SJCRH30 (cell line): ENCODE data around the gene HBD. TPM values are rescaled to one million over a fixed set of nuclear protein-coding genes. Genes with fewer than 3 reads are reported as not detected.

Source experiments
- DNase-seq, 2 experiments: peaks; one replicate each; pipeline ENCODE4 v3.0.0-alpha.2; 2015 to 2020
- H3K27ac ChIP-seq: fragments of 250-450 bp; sonication (Bioruptor Pico); 2 replicates; pipeline ENCODE4 v1.5.1; 2020; ENCODE audit warnings: mild to moderate bottlenecking, moderate library complexity
- H3K27me3 ChIP-seq: fragments of 250-450 bp; sonication (Bioruptor Pico); 2 replicates; pipeline ENCODE4 v1.5.1; 2020; ENCODE audit warnings: mild to moderate bottlenecking, moderate library complexity
- H3K36me3 ChIP-seq: fragments of 250-450 bp; sonication (Bioruptor Pico); 2 replicates; pipeline ENCODE4 v1.5.1; 2020; ENCODE audit warnings: mild to moderate bottlenecking, moderate library complexity
- H3K4me1 ChIP-seq: fragments of 250-450 bp; sonication (Bioruptor Pico); 2 replicates; pipeline ENCODE4 v1.5.1; 2020; ENCODE audit warnings: mild to moderate bottlenecking, moderate library complexity
- H3K4me3 ChIP-seq: fragments of 250-450 bp; sonication (Bioruptor Pico); 2 replicates; pipeline ENCODE4 v1.5.1; 2020; ENCODE audit warnings: mild to moderate bottlenecking, moderate library complexity
- H3K9me3 ChIP-seq: fragments of 250-450 bp; sonication (Bioruptor Pico); replicated peaks from 2 replicates; pipeline ENCODE4 v1.5.1; 2020; ENCODE audit warnings: mild to moderate bottlenecking, moderate library complexity
- total RNA-seq: library from RNA; depleted of rRNA; stranded (reverse); fragments of >200 nt; shearing (Covaris generic); gene quantifications from 2 replicates; pipeline ENCODE4 v1.2.3, GENCODE V29; 2014

HBD gene
- total RNA-seq, 1 experiment from 2014 or later: not detected

- no peak for DNase-seq
- no peaks in the 10 kb centered on the region for H3K9me3 ChIP-seq
- H3K36me3 ChIP-seq: no peaks in the 10 kb centered on the region
- H3K27me3 ChIP-seq: 0 out of 2 replicates have a peak, but pooled peaks cover 3% of the 10 kb centered on the region
- no peak overlapping the region for H3K4me3 ChIP-seq
- no peaks in the 10 kb centered on the region for H3K4me1 ChIP-seq
- no peak overlapping the region for H3K27ac ChIP-seq
Observed at GRCh38 chr11:5246772-5247471, 12.6 kb upstream of the HBD start.

GRCh38 chr11:5245155-5245554 is 10.9 kb upstream of the HBD start:
- no peaks in the 10 kb centered on the region for H3K4me1 ChIP-seq
- H3K9me3 ChIP-seq: no peaks in the 10 kb centered on the region
- no peak overlapping the region for H3K27ac ChIP-seq
- no peak overlapping the region for H3K4me3 ChIP-seq
- H3K36me3 ChIP-seq: no peaks in the 10 kb centered on the region
- H3K27me3 ChIP-seq: 0 out of 2 replicates have a peak, but pooled peaks cover 3% of the 10 kb centered on the region
- DNase-seq: no peak

DNA sequence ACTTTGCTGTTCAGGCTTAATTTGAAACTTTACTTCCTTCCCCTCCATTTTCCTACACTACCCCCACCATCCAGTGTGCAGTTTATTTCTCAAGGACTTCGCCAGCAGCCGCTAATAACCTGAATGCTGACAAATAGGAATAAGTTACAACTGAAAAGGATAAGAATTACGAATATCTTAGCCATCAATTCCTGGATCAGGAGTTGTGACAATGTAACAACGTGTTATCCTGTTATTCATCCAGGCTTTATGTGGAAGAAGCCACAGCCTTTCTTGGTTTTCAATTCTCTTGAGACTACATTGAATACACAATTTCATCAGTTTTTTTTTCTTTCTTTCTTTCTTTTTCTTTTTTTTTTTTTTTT is 9.5 kb upstream of the HBD start:
- Histone ChIP-seq H3K27ac (no peak overlapping the region), H3K36me3 (no peaks in the 10 kb centered on the region)

GRCh38 chr11:5242933-5243815 is 8.9 kb upstream of the HBD start:
- Histone ChIP-seq H3K4me1 (no peaks in the 10 kb centered on the region), H3K4me3 (no peak overlapping the region), H3K27ac (no peak overlapping the region), H3K27me3 (0 out of 2 replicates have a peak, but pooled peaks cover 3% of the 10 kb centered on the region), H3K9me3 (no peaks in the 10 kb centered on the region), H3K36me3 (no peaks in the 10 kb centered on the region)
- DNase-seq: no peak

More for the DNA sequence above, 9.5 kb upstream of the HBD start:
- no peak for DNase-seq
- H3K4me3 ChIP-seq: no peak overlapping the region
- H3K4me1 ChIP-seq: no peaks in the 10 kb centered on the region
- H3K27me3 ChIP-seq: 0 out of 2 replicates have a peak, but pooled peaks cover 3% of the 10 kb centered on the region
- no peaks in the 10 kb centered on the region for H3K9me3 ChIP-seq

DNA sequence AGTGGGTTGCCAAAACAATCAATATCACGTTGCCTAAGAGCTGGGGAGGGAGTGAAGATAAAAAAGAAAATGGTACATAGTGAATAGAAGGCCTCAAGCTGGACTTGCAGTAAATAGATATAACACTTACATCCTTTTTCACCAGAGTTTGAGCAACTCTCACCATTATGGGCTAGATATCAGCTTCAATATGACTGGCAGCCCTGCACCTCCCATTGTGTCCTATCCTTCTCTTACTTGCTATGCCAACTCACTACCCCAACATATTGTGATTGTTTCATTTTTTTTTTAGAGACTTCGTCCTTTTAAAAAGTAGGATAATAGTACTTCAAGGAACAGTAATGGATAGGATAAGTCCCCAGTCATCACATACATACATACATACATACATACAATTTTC is 7.9 kb upstream of the HBD start:
- Histone ChIP-seq H3K36me3 (no peaks in the 10 kb centered on the region), H3K4me3 (no peak overlapping the region), H3K27me3 (0 out of 2 replicates have a peak, but pooled peaks cover 3% of the 10 kb centered on the region), H3K27ac (no peak overlapping the region), H3K9me3 (no peaks in the 10 kb centered on the region), H3K4me1 (no peaks in the 10 kb centered on the region)
- DNase-seq: no peak

DNA sequence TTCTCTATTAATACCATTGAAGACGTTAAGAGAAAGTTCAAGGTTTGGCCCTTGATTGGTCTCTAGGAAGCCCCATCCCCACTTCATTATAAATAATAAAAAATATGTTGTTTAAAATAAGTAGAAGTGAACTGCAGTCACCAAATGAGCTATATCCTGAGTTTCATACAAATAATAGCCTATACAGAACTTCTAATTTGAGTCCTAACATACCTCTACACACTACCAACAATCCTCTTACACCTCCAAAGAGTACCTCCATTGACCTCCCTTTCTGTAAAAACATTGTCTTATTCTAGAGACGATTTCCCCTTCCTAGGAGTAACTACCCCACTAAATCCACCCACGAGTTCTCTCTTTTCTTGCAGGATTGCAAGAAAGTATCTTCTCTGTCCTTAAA is 7.2 kb upstream of the HBD start:
- no peak for DNase-seq
- Histone ChIP-seq H3K27ac (no peak overlapping the region), H3K4me3 (no peak overlapping the region), H3K4me1 (no peaks in the 10 kb centered on the region), H3K27me3 (no peaks in the 10 kb centered on the region), H3K36me3 (no peaks in the 10 kb centered on the region), H3K9me3 (no peaks in the 10 kb centered on the region)

DNA sequence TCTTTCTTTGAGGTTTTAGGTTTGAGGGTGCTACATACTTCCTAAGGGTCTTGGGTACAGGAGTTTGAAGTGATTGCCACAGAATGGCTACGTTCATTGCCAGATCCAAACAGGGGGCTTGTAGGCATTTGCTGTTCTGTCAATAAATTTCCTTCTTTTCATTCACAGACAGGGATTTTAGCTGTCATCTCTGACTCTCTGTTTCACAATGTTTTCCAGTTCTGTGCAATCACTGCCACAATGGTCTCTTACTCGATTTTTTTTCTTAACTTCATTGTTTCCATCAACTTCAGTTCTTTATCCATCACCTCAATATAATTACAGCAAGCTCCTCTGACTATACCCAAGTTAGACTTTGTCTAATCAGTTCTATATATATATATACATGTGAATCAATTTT is 6.2 kb upstream of the HBD start:
- Histone ChIP-seq H3K4me1 (no peaks in the 10 kb centered on the region), H3K9me3 (no peaks in the 10 kb centered on the region), H3K27me3 (no peaks in the 10 kb centered on the region), H3K4me3 (no peak overlapping the region), H3K27ac (no peak overlapping the region), H3K36me3 (no peaks in the 10 kb centered on the region)
- DNase-seq: no peak

DNA sequence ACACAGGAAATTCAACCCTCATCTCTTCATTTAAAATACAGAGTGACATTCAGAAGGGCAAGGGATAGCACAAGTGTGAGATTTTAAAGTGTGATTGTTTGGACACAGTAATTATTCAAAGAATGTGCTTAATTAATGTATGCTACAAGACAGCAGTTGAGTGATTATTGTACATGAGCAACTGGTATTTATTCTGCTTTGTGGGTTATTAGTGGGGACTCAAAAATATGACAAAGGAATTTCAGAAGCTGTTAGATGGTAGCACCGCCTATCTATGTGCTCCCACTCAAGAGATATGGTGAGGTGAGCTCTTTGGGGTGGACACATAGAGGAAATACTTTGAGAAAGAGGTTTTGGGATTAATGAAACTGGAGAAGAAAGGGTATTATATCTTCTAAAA is 5.8 kb upstream of the HBD start:
- Histone ChIP-seq H3K27ac (no peak overlapping the region), H3K27me3 (no peaks in the 10 kb centered on the region), H3K4me3 (no peak overlapping the region), H3K4me1 (no peaks in the 10 kb centered on the region), H3K9me3 (no peaks in the 10 kb centered on the region), H3K36me3 (no peaks in the 10 kb centered on the region)
- DNase-seq: no peak

DNA sequence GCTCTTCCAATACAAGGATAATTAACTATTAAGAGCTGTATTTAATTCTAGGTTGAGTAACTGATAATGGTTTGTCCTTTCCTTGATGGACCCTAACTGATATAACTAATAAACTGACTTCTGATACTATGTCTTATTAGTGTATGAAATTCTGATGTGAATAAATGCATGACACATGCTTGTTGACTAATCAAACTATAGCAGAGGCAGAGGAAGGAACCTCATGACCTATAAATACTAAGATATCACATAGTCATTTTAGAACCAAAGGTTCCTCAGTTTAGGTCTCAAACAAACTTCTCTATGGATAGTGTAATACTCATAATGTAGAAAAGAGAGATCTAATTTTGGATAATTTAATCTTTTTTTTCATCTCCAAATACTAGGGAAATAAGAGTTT is 4.8 kb upstream of the HBD start:
- no peak for DNase-seq
- Histone ChIP-seq H3K27ac (no peak overlapping the region), H3K27me3 (no peaks in the 10 kb centered on the region), H3K9me3 (no peaks in the 10 kb centered on the region), H3K4me1 (no peaks in the 10 kb centered on the region), H3K4me3 (no peak overlapping the region), H3K36me3 (no peaks in the 10 kb centered on the region)

DNA sequence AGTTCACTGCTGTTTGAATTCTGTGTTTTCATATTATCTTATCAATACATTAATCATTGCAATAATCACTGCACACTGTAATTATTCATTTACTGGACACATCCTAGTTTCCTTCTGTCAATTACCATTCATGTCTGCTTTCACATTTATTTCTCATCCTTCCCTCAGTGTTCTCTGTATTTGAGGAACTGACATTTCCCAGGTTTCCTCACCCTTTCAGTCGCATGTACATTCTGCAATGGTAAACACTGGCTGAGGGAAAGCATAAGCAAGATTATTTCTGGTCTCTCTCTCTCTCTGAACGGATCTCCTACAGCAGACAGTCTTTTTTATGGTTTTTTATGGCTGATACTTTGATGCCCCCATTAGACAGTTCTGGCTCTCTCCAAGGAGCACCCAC is 4.2 kb upstream of the HBD start:
- no peaks in the 10 kb centered on the region for H3K27me3 ChIP-seq
- no peak overlapping the region for H3K4me3 ChIP-seq
- no peaks in the 10 kb centered on the region for H3K36me3 ChIP-seq
- H3K9me3 ChIP-seq: no peaks in the 10 kb centered on the region
- H3K27ac ChIP-seq: no peak overlapping the region
- no peaks in the 10 kb centered on the region for H3K4me1 ChIP-seq
- DNase-seq: no peak

GRCh38 chr11:5237420-5237819 is 3.1 kb upstream of the HBD start:
- Histone ChIP-seq H3K9me3 (no peaks in the 10 kb centered on the region), H3K4me3 (no peak overlapping the region), H3K27me3 (no peaks in the 10 kb centered on the region), H3K36me3 (no peaks in the 10 kb centered on the region), H3K27ac (no peak overlapping the region), H3K4me1 (no peaks in the 10 kb centered on the region)
- no peak for DNase-seq

DNA sequence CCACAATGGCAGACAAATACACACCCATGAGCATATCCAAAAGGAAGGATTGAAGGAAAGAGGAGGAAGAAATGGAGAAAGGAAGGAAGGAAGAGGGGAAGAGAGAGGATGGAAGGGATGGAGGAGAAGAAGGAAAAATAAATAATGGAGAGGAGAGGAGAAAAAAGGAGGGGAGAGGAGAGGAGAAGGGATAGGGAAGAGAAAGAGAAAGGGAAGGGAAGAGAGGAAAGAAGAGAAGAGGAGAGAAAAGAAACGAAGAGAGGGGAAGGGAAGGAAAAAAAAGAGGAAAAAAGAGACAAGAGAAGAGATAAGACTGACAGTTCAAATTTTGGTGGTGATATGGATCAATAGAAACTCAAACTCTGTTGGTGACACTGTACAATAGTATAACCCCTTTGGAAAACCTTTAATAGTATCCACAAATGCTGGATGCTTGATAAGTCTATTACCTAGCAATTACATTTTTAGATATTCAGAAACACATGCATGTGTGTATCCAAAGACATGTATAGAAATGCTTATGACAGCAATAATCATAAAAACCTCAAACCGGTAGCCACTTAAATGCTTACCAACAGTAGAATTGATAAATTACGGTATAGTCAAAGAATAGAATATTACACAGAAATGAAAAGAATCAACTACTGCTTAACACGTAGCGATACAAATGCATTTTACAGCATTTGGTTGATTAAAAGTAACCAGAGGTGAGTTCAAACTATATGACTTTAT is 1.2 kb upstream of the HBD start:
- Histone ChIP-seq H3K36me3 (no peaks in the 10 kb centered on the region), H3K27me3 (no peaks in the 10 kb centered on the region), H3K27ac (no peak overlapping the region), H3K4me1 (no peaks in the 10 kb centered on the region), H3K9me3 (no peaks in the 10 kb centered on the region), H3K4me3 (no peak overlapping the region)
- DNase-seq: no peak

GRCh38 chr11:5233307-5233706 is 976 bp downstream of the HBD start:
- no peaks in the 10 kb centered on the region for H3K36me3 ChIP-seq
- no peaks in the 10 kb centered on the region for H3K27me3 ChIP-seq
- H3K9me3 ChIP-seq: no peaks in the 10 kb centered on the region
- H3K27ac ChIP-seq: no peak overlapping the region
- no peaks in the 10 kb centered on the region for H3K4me1 ChIP-seq
- DNase-seq: no peak
- H3K4me3 ChIP-seq: no peak overlapping the region

GRCh38 chr11:5232821-5233220 is 1.5 kb downstream of the HBD start:
- H3K27me3 ChIP-seq: no peaks in the 10 kb centered on the region
- H3K4me1 ChIP-seq: no peaks in the 10 kb centered on the region
- no peaks in the 10 kb centered on the region for H3K9me3 ChIP-seq
- no peak for DNase-seq
- no peak overlapping the region for H3K4me3 ChIP-seq
- H3K27ac ChIP-seq: no peak overlapping the region
- H3K36me3 ChIP-seq: no peaks in the 10 kb centered on the region

DNA sequence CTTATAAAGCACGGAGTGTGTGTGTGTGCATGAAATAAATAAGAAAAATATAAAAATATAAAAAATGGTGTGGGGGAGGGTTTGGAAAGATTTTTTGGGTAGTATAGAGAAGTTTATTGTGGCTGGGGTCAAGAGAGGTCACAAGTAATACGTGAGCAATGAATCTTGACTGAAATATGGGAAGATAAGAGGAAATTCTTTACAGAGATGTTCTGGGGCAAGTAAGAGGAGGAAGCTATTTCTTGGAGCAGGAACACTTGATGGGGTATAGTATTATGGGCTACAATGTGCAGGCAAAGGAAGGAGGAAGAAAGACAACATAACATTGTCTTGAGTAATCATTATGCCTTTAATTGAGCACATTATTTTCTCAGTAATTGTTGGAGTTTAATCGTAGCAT is 2.1 kb downstream of the HBD start:
- no peak overlapping the region for H3K27ac ChIP-seq
- H3K4me3 ChIP-seq: no peak overlapping the region
- H3K9me3 ChIP-seq: no peaks in the 10 kb centered on the region
- DNase-seq: no peak
- no peaks in the 10 kb centered on the region for H3K4me1 ChIP-seq
- no peaks in the 10 kb centered on the region for H3K36me3 ChIP-seq
- H3K27me3 ChIP-seq: no peaks in the 10 kb centered on the region
